ENCODE results near the gene DONSON. TPM values are rescaled to one million over a fixed set of nuclear protein-coding genes. Genes with fewer than 3 reads are reported as not detected.

Gene DONSON
- total and polyA plus RNA-seq, 2 of the 13 experiments (the other 11 are each of a cell fraction or from before 2014, with no cell fraction given): 35.4 to 63.6 TPM

- peak; percentile 76; the same call in 1 of the 2 replicates for TF ChIP-seq ZNF503 (CRISPR knock-in tag; IDR thresholded peaks at IDR 0.05)
- TF ChIP-seq ZNF792 (CRISPR knock-in tag; IDR thresholded peaks at IDR 0.05): 0 out of 2 replicates have a peak, but pooled peaks have one; percentile 31
- TF ChIP-seq KDM5A (IDR thresholded peaks at IDR 0.05; ENCODE audit: borderline replicate concordance, low read length): 0 out of 2 replicates have a peak, but pooled peaks have one; percentile 17
- TF ChIP-seq ZNF205 (CRISPR knock-in tag; IDR thresholded peaks at IDR 0.05): peak; percentile 19; the same call in 1 of the 2 replicates
- TF ChIP-seq SOX5 (CRISPR knock-in tag; IDR thresholded peaks at IDR 0.05; ENCODE audit: borderline replicate concordance): peak; percentile 89
- TF ChIP-seq HNF1A (IDR thresholded peaks at IDR 0.05; ENCODE audit: low read depth): peak; percentile 47; the same call in 1 of the 2 replicates
- TF ChIP-seq HNF1A (CRISPR knock-in tag; IDR thresholded peaks at IDR 0.05; ENCODE audit: borderline replicate concordance): peak; percentile 70; the same call in 1 of the 2 replicates
- TF ChIP-seq ARID3A (IDR thresholded peaks at IDR 0.05; ENCODE audit: low read depth, low read length): peak; percentile 89
- peak; percentile 33; the same call in 1 of the 2 replicates for TF ChIP-seq ARNTL (CRISPR knock-in tag; IDR thresholded peaks at IDR 0.05)
- peak; percentile 71; the same call in 1 of the 2 replicates for TF ChIP-seq TOE1 (CRISPR knock-in tag; IDR thresholded peaks at IDR 0.05)
- TF ChIP-seq CCDC6 (CRISPR knock-in tag; IDR thresholded peaks at IDR 0.05): 0 out of 2 replicates have a peak, but pooled peaks have one; percentile 36
- TF ChIP-seq HOMEZ (CRISPR knock-in tag; IDR thresholded peaks at IDR 0.05; ENCODE audit: low read depth): 0 out of 2 replicates have a peak, but pooled peaks have one; percentile 36
- TF ChIP-seq FOXO1 (CRISPR knock-in tag; IDR thresholded peaks at IDR 0.05): peak; percentile 81
- peak; percentile 79; the same call in 1 of the 2 replicates for TF ChIP-seq TBX3 (IDR thresholded peaks at IDR 0.05; ENCODE audit: borderline replicate concordance)
- peak; percentile 16; the same call in 1 of the 2 replicates for TF ChIP-seq ZNF652 (CRISPR knock-in tag; IDR thresholded peaks at IDR 0.05; ENCODE audit: borderline replicate concordance, low read depth)
- TF ChIP-seq ZFP1 (CRISPR knock-in tag; IDR thresholded peaks at IDR 0.05): peak; percentile 90; the same call in 1 of the 2 replicates
- TF ChIP-seq SIX4 (CRISPR knock-in tag; IDR thresholded peaks at IDR 0.05): peak; percentile 70; the same call in 1 of the 2 replicates
- TF ChIP-seq ZNF12 (CRISPR knock-in tag; IDR thresholded peaks at IDR 0.05): peak; percentile 76
- peak; percentile 38; the same call in 1 of the 2 replicates for TF ChIP-seq NR2C2 (CRISPR knock-in tag; IDR thresholded peaks at IDR 0.05; ENCODE audit: borderline replicate concordance)
- peak; percentile 25; the same call in 1 of the 2 replicates for TF ChIP-seq TEF (CRISPR knock-in tag; IDR thresholded peaks at IDR 0.05)
- peak; percentile 57; the same call in 1 of the 2 replicates for TF ChIP-seq ERF (CRISPR knock-in tag; IDR thresholded peaks at IDR 0.05)
- TF ChIP-seq KDM6A (CRISPR knock-in tag; IDR thresholded peaks at IDR 0.05; ENCODE audit: low read depth): peak; percentile 80
Measured at GRCh38 chr21:33576741-33577141, 11.7 kb downstream of the DONSON start (continued).
